Activated naive CD8-positive, alpha-beta T cell (primary cell): ENCODE measurements around the gene DCDC1.
"Not testable (repeated sequence)": the region's sequence is repeated elsewhere in the genome, so short reads cannot be mapped to it uniquely, and the experiment has no call there.

Source experiments
- H3K27ac Mint-ChIP-seq: one replicate; pipeline ENCODE4 v1.8.0; 2021; ENCODE audit warnings: mixed read lengths
- H3K27me3 Mint-ChIP-seq: one replicate; pipeline ENCODE4 v1.8.0; 2021; ENCODE audit warnings: mixed read lengths
- H3K36me3 Mint-ChIP-seq: one replicate; pipeline ENCODE4 v1.8.0; 2021; ENCODE audit warnings: mixed read lengths
- H3K4me1 Mint-ChIP-seq: one replicate; pipeline ENCODE4 v1.8.0; 2021; ENCODE audit warnings: low read depth, mixed read lengths
- H3K4me3 Mint-ChIP-seq: one replicate; pipeline ENCODE4 v1.8.0; 2021; ENCODE audit warnings: mild to moderate bottlenecking, mixed read lengths
- H3K9me3 Mint-ChIP-seq: one replicate; pipeline ENCODE4 v1.8.0; 2021; ENCODE audit warnings: low read depth, mixed read lengths

The DCDC1 gene

DNA sequence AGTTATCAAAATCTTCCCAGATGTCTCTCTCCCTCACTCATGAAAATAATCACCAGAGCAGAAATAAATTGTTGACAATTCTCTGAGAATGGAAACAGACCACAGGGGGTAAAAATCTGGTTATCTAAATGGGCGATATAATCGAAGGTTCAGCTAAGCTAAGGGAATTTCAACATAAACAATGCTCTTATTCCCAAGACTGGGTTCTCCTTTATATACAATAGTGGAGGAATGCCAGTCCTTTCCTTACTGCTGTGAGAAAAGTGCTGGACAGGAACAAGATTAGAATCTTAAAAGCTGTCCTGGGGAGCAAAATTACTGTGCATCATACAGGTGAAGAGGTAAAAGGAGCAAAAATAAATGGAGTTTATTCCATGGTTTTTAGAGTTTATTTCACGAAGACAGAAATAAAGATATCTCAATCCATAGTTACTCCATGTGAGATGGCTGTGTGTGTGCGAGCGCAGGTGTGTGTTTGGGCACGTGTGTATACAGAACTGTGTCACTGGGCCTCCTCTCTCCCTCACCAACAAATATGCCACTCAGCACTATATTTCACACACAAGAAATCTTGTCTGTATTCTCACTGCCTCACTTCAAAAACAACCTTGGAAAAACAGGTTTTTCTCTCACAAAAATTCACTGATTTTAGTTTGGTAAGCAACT is 385.6 kb downstream of the DCDC1 start:
- Mint-ChIP-seq H3K27ac (no peak overlapping the region), H3K4me1 (no peaks in the 10 kb centered on the region), H3K4me3 (no peak overlapping the region), H3K27me3 (no peaks in the 10 kb centered on the region), H3K9me3 (no peaks in the 10 kb centered on the region), H3K36me3 (no peaks in the 10 kb centered on the region)

DNA sequence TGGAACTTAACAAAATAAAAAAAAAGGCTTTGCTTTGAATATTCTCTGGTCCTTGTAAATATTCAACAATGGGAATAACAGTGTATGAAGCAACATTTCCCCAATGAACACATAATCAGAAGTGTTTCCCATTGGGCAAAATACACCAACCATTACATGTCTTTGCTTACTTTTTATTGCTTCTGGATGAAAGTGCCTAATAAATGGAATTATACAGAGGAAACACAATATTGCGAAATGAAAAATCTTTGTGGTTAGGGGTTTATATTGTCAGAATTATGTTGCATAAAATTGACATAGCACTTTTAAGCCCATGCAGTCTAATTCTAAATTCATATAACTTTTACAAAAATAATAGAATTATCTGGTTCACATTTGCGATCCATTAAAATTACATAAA is 386.4 kb downstream of the DCDC1 start:
- H3K36me3 Mint-ChIP-seq: no peaks in the 10 kb centered on the region
- no peak overlapping the region for H3K27ac Mint-ChIP-seq
- H3K27me3 Mint-ChIP-seq: no peaks in the 10 kb centered on the region
- no peak overlapping the region for H3K4me3 Mint-ChIP-seq
- no peaks in the 10 kb centered on the region for H3K4me1 Mint-ChIP-seq
- no peaks in the 10 kb centered on the region for H3K9me3 Mint-ChIP-seq

DNA sequence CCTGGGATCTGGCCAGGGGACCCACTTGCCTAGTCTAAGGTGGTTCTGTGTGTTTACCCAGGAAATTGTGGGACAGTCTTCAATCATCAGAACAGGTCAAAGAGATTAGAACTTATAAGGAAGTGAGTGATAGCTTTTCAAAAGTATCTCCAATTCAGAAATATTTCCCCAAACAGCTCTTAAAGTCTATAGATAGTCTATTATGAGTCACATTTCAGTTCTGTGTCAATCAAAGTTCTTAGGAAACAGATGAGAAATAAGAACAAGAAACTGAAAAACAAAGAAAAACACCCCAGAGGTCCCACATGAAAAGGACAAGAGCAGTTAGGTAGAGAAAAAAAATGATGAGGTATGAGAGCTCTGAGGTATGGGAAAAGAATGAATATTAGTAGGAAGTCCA is 402.0 kb downstream of the DCDC1 start:
- H3K27ac Mint-ChIP-seq: no peak overlapping the region
- no peaks in the 10 kb centered on the region for H3K36me3 Mint-ChIP-seq
- peaks cover 2% of the 10 kb centered on the region for H3K27me3 Mint-ChIP-seq
- H3K4me1 Mint-ChIP-seq: no peaks in the 10 kb centered on the region
- H3K9me3 Mint-ChIP-seq: peaks cover 3% of the 10 kb centered on the region
- no peak overlapping the region for H3K4me3 Mint-ChIP-seq

DNA sequence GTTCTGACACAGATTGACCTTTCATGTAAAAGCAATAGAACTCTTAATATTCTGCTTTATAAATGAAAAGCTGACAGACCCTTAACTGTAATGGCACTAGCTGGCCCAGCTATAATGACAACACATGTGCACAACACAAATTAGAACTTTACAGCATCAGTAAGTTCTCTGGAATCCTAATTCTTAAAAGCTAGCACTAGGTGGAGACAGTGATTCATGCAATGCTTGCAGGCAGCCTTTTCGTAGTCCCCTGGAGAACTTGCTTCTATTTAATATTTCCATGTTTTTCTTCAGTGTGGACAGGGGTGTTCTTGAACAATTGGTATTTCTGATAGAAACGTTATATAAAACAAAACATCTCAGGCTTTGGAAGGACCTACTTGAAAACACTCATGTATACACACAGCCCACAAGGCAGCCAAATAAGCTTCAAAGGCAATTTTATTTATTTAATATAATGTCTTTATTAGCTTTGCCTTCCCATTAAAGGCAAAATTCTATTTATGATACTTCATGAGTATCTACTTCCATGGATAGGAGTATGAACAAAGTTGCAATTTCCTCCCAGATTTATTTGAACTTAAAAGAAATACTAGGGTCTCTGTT is 409.0 kb downstream of the DCDC1 start:
- Mint-ChIP-seq H3K4me1 (no peaks in the 10 kb centered on the region), H3K9me3 (no peaks in the 10 kb centered on the region), H3K36me3 (no peaks in the 10 kb centered on the region), H3K27me3 (no peaks in the 10 kb centered on the region), H3K27ac (no peak overlapping the region), H3K4me3 (no peak overlapping the region)

DNA sequence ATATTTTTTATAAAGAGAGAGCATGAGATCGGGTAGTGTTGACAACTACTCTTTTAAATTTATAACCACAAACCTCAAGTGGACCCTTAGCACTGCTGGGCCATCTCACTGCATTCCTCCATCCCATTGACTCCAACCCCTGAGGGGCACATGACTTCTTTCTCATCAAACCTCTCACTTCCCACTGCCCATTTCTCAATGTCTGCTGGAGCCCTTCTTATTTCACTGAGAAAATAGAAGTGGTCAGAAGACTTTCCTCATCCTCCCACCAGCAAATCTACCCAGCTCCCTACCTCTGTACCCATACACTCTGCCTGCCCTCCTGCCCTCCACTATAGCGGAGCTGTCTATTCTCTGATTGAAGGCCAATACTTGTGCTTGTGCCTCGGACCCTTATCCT is 412.8 kb downstream of the DCDC1 start:
- no peak overlapping the region for H3K27ac Mint-ChIP-seq

DNA sequence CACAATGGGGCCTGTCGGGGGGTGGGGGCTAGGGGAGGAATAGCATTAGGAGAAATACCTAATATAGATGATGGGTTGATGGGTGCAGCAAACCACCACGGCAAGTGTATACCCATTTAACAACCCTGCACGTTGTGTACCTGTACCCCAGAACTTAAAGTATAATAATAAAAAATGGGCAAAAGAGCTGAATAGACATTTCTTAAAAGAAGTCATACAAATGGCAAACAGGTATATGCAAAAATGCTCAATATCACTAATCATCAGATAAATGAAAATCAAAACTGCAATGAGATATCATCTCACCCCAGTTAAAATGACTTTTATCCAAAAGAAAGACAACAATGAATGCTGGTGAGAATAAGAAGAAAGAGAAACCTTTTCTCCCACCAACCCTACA is 419.7 kb downstream of the DCDC1 start:
- H3K27me3 Mint-ChIP-seq: no peaks in the 10 kb centered on the region
- no peak overlapping the region for H3K4me3 Mint-ChIP-seq
- no peaks in the 10 kb centered on the region for H3K4me1 Mint-ChIP-seq
- peaks cover 11% of the 10 kb centered on the region for H3K9me3 Mint-ChIP-seq
- peaks cover 4% of the 10 kb centered on the region for H3K36me3 Mint-ChIP-seq
- no peak overlapping the region for H3K27ac Mint-ChIP-seq

More for the DNA sequence above, 412.8 kb downstream of the DCDC1 start:
- H3K36me3 Mint-ChIP-seq: no peaks in the 10 kb centered on the region
- no peaks in the 10 kb centered on the region for H3K4me1 Mint-ChIP-seq
- H3K27me3 Mint-ChIP-seq: no peaks in the 10 kb centered on the region
- no peak overlapping the region for H3K4me3 Mint-ChIP-seq
- H3K9me3 Mint-ChIP-seq: no peaks in the 10 kb centered on the region

DNA sequence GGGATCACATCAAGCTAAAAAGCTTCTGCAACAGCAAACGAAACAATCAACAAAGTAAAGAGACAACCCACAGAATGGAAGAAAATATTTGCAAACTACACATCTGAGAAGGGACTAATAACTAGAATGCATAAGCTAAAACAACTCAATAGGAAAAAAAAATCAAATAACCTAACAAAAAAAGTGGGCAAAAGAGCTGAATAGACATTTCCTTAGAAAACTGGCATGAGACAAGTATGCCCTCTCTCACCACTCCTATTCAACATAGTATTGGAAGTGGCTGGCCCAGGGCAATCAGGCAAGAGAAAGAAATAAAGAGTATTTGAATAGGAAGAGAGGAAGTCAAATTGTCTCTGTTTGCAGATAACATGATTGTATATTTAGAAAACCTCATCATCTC is 421.8 kb downstream of the DCDC1 start:
- H3K27me3 Mint-ChIP-seq, H3K4me1 Mint-ChIP-seq, H3K36me3 Mint-ChIP-seq, H3K27ac Mint-ChIP-seq, H3K4me3 Mint-ChIP-seq: not testable (repeated sequence)
- peaks cover 11% of the 10 kb centered on the region for H3K9me3 Mint-ChIP-seq

DNA sequence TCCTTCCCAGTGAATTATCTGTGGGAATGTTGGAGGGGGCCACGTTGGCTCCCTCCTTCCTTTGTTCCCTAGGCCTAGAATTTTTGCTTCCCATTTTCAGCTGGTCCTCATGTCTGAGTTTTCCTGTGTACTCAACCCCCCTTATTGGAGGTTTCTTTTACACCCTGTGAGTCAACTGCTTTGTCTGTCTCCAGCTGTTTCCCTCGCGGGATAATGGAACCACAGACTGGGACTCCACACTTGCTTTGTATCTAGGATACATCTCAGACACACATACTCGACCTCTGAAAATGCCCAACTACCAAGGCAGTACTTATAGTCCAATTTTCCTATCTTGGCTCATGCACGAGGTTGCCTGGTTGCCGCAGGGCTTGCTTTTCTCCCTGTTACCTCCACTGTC is 430.7 kb downstream of the DCDC1 start:
- Mint-ChIP-seq H3K9me3 (peaks cover 8% of the 10 kb centered on the region), H3K36me3 (no peaks in the 10 kb centered on the region), H3K27ac (no peak overlapping the region), H3K4me3 (no peak overlapping the region), H3K27me3 (peaks cover 2% of the 10 kb centered on the region), H3K4me1 (no peaks in the 10 kb centered on the region)

DNA sequence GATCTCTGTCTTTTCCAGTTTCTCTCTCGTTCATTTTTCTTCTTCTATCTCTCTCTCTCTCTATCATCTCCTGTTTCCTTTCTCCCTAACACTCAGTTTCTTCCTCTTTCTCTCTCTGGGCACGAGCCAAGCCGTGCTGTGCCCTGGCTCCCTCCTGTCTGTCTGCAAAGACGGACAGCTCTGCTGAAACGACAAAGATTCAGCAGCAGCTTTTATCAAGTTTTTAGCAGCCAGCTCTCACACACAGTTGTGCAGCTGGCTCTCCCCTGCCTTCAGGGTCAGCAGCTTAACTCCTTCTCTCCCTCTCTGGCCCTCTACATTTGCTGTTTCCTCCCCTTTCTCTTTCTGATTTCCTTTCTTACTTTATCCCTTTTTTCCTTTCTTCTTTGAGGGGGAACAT is 431.4 kb downstream of the DCDC1 start:
- Mint-ChIP-seq H3K4me3 (no peak overlapping the region), H3K27ac (no peak overlapping the region), H3K27me3 (peaks cover 2% of the 10 kb centered on the region), H3K4me1 (no peaks in the 10 kb centered on the region), H3K9me3 (peaks cover 8% of the 10 kb centered on the region), H3K36me3 (no peaks in the 10 kb centered on the region)

DNA sequence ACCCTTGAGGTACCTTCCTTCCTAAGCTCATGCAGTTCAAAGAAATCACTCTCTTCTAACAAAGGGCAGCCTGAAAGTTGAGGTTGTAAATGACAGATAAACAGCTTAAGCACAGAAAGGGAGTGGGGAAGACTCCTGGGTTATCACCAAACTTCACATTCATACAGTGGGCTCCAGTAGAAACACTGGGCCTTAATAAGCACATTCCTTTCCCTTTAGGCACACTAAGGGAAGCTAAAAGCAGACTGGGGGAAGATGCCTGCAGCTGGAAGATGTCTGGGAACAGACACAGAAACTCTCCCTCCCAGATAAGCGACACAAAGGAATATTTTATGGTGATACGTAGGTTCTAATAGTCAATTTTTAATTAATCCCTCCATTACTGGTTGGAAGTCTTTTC is 433.0 kb downstream of the DCDC1 start:
- Mint-ChIP-seq H3K36me3 (no peaks in the 10 kb centered on the region), H3K27me3 (no peaks in the 10 kb centered on the region), H3K9me3 (peaks cover 5% of the 10 kb centered on the region), H3K4me1 (no peaks in the 10 kb centered on the region), H3K27ac (no peak overlapping the region), H3K4me3 (no peak overlapping the region)

DNA sequence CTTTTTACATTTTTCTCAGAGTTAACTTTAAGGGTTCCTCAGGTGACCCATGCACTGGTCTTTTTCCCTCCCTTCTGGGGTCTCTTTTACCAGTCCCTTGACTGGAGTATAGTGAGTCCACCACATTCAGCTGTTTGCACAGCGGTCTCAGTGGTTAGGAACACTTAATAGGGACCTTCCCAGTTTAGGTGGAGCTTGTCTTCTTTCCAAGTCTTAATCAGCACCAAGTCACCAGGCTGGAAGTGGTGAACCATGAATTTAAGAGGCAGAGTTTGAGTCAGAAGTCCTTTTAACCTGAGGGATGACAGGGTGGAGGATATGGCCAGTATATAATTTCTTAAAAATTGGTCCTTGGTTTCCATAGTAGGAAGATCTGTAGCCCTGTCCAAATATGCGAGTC is 433.7 kb downstream of the DCDC1 start:
- Mint-ChIP-seq H3K4me3 (no peak overlapping the region), H3K27me3 (no peaks in the 10 kb centered on the region), H3K9me3 (peaks cover 5% of the 10 kb centered on the region), H3K36me3 (no peaks in the 10 kb centered on the region), H3K4me1 (no peaks in the 10 kb centered on the region), H3K27ac (no peak overlapping the region)

DNA sequence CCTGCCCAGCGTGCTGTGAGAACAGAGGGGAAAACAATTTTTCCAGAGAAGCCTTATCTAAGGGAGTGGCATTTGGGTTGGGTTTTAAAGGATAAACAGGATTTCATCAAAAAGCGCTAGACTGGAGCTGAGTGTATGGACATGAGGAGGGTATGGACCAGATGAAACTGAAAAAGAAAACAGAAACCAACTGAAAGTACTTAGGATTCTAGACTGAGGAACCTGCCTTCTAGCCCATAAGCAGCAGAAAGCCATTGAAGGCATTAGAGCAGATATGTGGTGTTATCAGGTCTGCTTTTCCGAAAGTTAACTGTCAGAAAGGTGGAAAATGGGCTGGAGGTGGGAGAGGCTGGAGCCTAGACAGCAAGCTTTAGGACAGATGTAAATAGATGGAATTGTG is 443.4 kb downstream of the DCDC1 start:
- Mint-ChIP-seq H3K27me3 (no peaks in the 10 kb centered on the region), H3K4me1 (no peaks in the 10 kb centered on the region)

DNA sequence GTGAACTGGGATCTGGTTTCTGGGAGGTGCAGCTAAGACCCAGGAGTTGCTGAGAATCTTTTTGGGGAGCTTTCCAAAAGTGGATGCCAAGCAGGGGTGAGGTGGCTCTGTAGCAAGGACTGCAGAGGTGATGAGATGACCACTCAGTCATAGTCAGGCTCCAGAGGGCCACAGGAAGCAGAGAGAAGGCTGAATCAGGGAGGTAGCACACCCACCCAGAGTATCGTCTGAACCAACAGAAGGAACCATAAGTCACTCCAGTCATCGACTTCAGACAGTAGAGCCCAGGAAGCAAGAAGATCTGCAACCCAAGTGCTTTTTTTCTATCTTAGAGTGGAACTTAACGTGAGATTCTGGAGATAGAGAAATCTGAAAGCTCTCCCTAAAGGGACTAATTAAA is 447.7 kb downstream of the DCDC1 start:
- Mint-ChIP-seq H3K4me3 (no peak overlapping the region), H3K36me3 (no peaks in the 10 kb centered on the region), H3K9me3 (no peaks in the 10 kb centered on the region), H3K4me1 (no peaks in the 10 kb centered on the region), H3K27ac (no peak overlapping the region), H3K27me3 (peaks cover 2% of the 10 kb centered on the region)

More for the DNA sequence above, 443.4 kb downstream of the DCDC1 start:
- Mint-ChIP-seq H3K36me3 (no peaks in the 10 kb centered on the region), H3K27ac (no peak overlapping the region), H3K4me3 (no peak overlapping the region), H3K9me3 (no peaks in the 10 kb centered on the region)

DNA sequence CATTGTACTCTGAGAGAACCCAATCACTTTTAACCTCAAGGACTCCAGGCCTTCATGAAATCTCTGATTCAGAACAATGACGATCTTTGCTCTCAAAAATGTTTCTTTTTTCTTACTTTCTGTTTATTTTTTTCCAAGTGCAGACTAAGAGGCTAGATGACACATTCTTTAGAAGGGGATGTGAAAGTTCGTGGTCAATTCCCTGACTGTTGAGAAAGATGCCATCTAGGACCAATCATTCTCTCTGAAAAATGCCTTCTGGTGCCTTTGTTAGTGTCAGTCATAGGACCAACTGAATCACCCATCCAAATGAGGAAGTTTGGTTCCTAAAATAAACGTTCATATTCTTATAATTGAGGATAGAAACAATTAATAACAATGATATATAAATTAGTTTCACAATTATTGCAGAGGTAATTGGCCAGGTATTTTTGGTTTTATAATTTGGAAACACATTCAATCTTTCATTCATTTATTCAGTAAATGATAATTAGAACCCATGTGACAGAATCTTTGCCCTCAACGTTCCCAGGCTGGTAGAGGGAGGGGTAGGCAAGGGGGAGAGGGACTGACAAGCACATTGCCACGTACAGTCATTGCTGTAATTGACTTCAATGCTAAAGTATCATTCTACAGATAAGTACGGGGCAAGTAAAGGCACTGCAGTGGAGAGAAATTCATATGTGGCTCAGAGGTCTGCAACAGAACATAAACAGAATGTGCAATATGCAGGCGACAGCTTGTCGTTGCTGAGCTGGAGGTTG is 450.0 kb downstream of the DCDC1 start:
- H3K4me1 Mint-ChIP-seq: no peaks in the 10 kb centered on the region
- H3K36me3 Mint-ChIP-seq: no peaks in the 10 kb centered on the region
- no peak overlapping the region for H3K4me3 Mint-ChIP-seq
- H3K27ac Mint-ChIP-seq: no peak overlapping the region
- H3K27me3 Mint-ChIP-seq: peaks cover 4% of the 10 kb centered on the region
- H3K9me3 Mint-ChIP-seq: no peaks in the 10 kb centered on the region

DNA sequence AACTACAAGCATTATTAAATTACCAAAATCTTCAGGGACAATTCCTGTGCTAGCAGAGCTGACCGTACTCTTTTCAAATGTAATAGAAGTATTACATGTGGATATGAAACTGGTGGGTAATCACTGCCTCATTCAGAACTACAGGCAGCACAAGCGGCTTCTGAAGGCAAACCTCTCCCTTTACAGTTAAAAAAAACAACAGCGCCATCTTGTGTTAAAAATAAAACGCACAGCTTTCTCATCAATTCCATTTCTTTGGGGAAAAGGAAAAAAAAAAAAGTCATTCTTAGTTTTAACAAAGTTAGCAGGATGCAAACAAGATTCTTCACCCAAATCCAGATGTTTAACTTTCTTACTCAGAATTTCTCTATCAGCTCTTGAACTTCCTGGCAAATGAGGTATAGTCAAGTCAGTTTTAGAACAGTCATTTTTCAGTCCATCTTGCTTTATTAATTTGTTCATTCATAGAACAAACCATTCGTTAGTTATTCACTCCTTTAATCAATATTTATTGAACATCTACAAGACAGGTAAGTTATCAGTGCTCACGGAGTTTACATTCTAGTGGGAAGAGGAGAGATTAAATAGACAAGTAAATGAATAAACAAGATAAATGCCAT is 451.6 kb downstream of the DCDC1 start:
- Mint-ChIP-seq H3K27me3 (peaks cover 7% of the 10 kb centered on the region), H3K27ac (no peak overlapping the region), H3K9me3 (no peaks in the 10 kb centered on the region), H3K4me1 (no peaks in the 10 kb centered on the region), H3K36me3 (no peaks in the 10 kb centered on the region), H3K4me3 (no peak overlapping the region)
